ENCODE results near the gene MAGI2.
"Not testable (repeated sequence)": the region's sequence is repeated elsewhere in the genome, so short reads cannot be mapped to it uniquely, and the experiment has no call there.

Gene MAGI2

GRCh38 chr7:79035858-79036257, 417.6 kb downstream of the MAGI2 start:
- DNase-seq: no peak

GRCh38 chr7:79034730-79035129, 418.7 kb downstream of the MAGI2 start:
- no peak for DNase-seq

GRCh38 chr7:79019711-79020110, 433.8 kb downstream of the MAGI2 start:
- DNase-seq: not testable (repeated sequence)

- DNase-seq: no peak
Observed at GRCh38 chr7:79011921-79012320, 441.5 kb downstream of the MAGI2 start.

- DNase-seq: no peak
Observed at GRCh38 chr7:79009647-79010046, 443.8 kb downstream of the MAGI2 start.

- DNase-seq: no peak
Observed at GRCh38 chr7:79008786-79009185, 444.7 kb downstream of the MAGI2 start.

GRCh38 chr7:78996013-78996412, 457.5 kb downstream of the MAGI2 start:
- no peak for DNase-seq

- DNase-seq: no peak
Observed at GRCh38 chr7:78993341-78993740, 460.1 kb downstream of the MAGI2 start.

GRCh38 chr7:78985509-78985908, 468.0 kb downstream of the MAGI2 start:
- DNase-seq: no peak

GRCh38 chr7:78983483-78983882, 470.0 kb downstream of the MAGI2 start:
- DNase-seq: no peak

GRCh38 chr7:78970440-78970916, 483.0 kb downstream of the MAGI2 start:
- no peak for DNase-seq

- DNase-seq: no peak
Observed at GRCh38 chr7:78968951-78969350, 484.5 kb downstream of the MAGI2 start.

GRCh38 chr7:78967561-78967960, 485.9 kb downstream of the MAGI2 start:
- DNase-seq: not testable (repeated sequence)

GRCh38 chr7:78967046-78967445, 486.4 kb downstream of the MAGI2 start:
- no peak for DNase-seq

GRCh38 chr7:78959477-78959876, 494.0 kb downstream of the MAGI2 start:
- DNase-seq: no peak

- DNase-seq: no peak
Observed at GRCh38 chr7:78955329-78955728, 498.1 kb downstream of the MAGI2 start.

- no peak for DNase-seq
Observed at GRCh38 chr7:78953726-78954363, 499.6 kb downstream of the MAGI2 start.

GRCh38 chr7:78953090-78953489, 500.4 kb downstream of the MAGI2 start:
- DNase-seq: no peak

- DNase-seq: no peak
Observed at GRCh38 chr7:78939669-78940068, 513.8 kb downstream of the MAGI2 start.

GRCh38 chr7:78924581-78924980, 528.9 kb downstream of the MAGI2 start:
- no peak for DNase-seq

- no peak for DNase-seq
Observed at GRCh38 chr7:78912781-78913180, 540.7 kb downstream of the MAGI2 start.

GRCh38 chr7:78906735-78907134, 546.7 kb downstream of the MAGI2 start:
- DNase-seq: no peak

GRCh38 chr7:78905436-78905835, 548.0 kb downstream of the MAGI2 start:
- DNase-seq: no peak

GRCh38 chr7:78904983-78905382, 548.5 kb downstream of the MAGI2 start:
- DNase-seq: no peak

GRCh38 chr7:78901566-78901965, 551.9 kb downstream of the MAGI2 start:
- DNase-seq: no peak

Measured in activated CD8-positive, alpha-beta memory T cell treated with anti-CD3 and anti-CD28 coated beads, Interleukin-2, amount 50 U/mL, for 4 hours (primary cell).